NCI-H748 (cell line): ENCODE data around the gene OR51L1.

Source experiments
- DNase-seq: peaks from one replicate; lab custom pipeline; 2025; ENCODE audit not compliant: unreplicated experiment; lab: John Stamatoyannopoulos, UW

Gene OR51L1

GRCh38 chr11:5046754-5047330 is 52.2 kb downstream of the OR51L1 start:
- no peak for DNase-seq
